Sigmoid colon (tissue), 7 donors: Measurements from ENCODE around the gene RAB7A. TPM values are rescaled to one million over a fixed set of nuclear protein-coding genes. Genes with fewer than 3 reads are reported as not detected.

Experiments used
- DNase-seq: peaks from one replicate; pipeline ENCODE4 v3.0.0-alpha.2; 2019
- H3K27ac ChIP-seq, 4 donors: fragments of 200-600 bp; sonication (generic); one replicate each; pipeline ENCODE4 v1.5.1; 2016 to 2019; ENCODE audit warnings: mild to moderate bottlenecking in 1 of 4
- H3K27me3 ChIP-seq, 3 donors: fragments of 200-600 bp; sonication (generic); one replicate each; pipeline ENCODE4 v1.5.1; 2019; ENCODE audit warnings: mild to moderate bottlenecking in 1 of 3
- H3K36me3 ChIP-seq, 4 donors: fragments of 200-600 bp; sonication (generic); one replicate each; pipeline ENCODE4 v1.5.1; 2016 to 2019
- H3K4me1 ChIP-seq, 4 donors: fragments of 200-600 bp; sonication (generic); one replicate each; pipeline ENCODE4 v1.5.1; 2017 to 2019
- H3K4me3 ChIP-seq, 4 donors: fragments of 200-600 bp; sonication (generic); one replicate each; pipeline ENCODE4 v1.5.1; 2017 to 2019; ENCODE audit warnings: mild to moderate bottlenecking in 2 of 4, moderate library complexity in 1 of 4
- H3K9me3 ChIP-seq, 4 donors: fragments of 200-600 bp in 3 of 4; sonication (generic) in 3 of 4; one replicate each; pipeline versions ENCODE4 v1.5.1 to v1.6.1; 2013 to 2019
- CTCF ChIP-seq, 4 experiments: fragments of 450-650 bp in 3 of 4; fragments of 200-600 bp in 1 of 4; IDR thresholded peaks; one replicate each; pipeline ENCODE4 v1.5.1; 2016 to 2019; ENCODE audit warnings: antibody characterized with exemption in 4 of 4, mild to moderate bottlenecking in 3 of 4, moderate library complexity in 2 of 4
- EP300 ChIP-seq, 4 donors: sonication (generic); formaldehyde crosslinking; IDR thresholded peaks; one replicate each; pipeline ENCODE4 v1.6.1; 2017; ENCODE audit warnings: antibody characterized with exemption in 4 of 4
- POLR2A ChIP-seq, 2 donors: fragments of 450-650 bp; IDR thresholded peaks; one replicate each; pipeline ENCODE4 v1.6.1; 2016; ENCODE audit warnings: antibody characterized with exemption in 2 of 2, mild to moderate bottlenecking in 2 of 2, moderate library complexity in 2 of 2
- POLR2AphosphoS5 ChIP-seq, 4 donors: sonication (generic); formaldehyde crosslinking; IDR thresholded peaks; one replicate each; pipeline ENCODE4 v1.6.1; 2017; ENCODE audit warnings: antibody characterized with exemption in 4 of 4
- WGBS, 2 donors: extraction: QIAGEN DNeasy Blood & Tissue Kit; methylation state at CpG; one replicate each; pipeline ENCODE4 v1.1.7; 2013; 5-methylcytosine and 5-hydroxymethylcytosine counted together
- intact Hi-C: fragments of 100-400 bp; cut with DNase I; formaldehyde crosslinking; loops from one replicate; pipeline ENCODE4 v1.15.1; 2023
- polyA plus RNA-seq, 3 donors: library from polyadenylated mRNA; stranded (reverse); fragments of 200-250 nt; gene quantifications; one replicate each; pipeline ENCODE4 v1.2.3, GENCODE V29; 2013
- total RNA-seq, 4 donors: library from RNA; depleted of rRNA; stranded (reverse); fragments of >200 nt; gene quantifications; one replicate each; pipeline ENCODE4 v1.1.0, GENCODE V29; 2016
- donor health status: healthy with polysubstance abuse.
- donor health status: Bipolar disorder and iron deficiency.
- donor health status: healthy.

RAB7A gene
- total and polyA plus RNA-seq, 7 donors: 73.6 to 275 (median 100.0) TPM

GRCh38 chr3:128706086-128706615 is 19.8 kb upstream of the RAB7A start:
- no peaks in the 10 kb centered on the region for H3K27me3 ChIP-seq
- WGBS, 2 donors: 94% methylated on average over 7 of the region's 7 CpGs

GRCh38 chr3:128707928-128708494 is 18.0 kb upstream of the RAB7A start:
- intact Hi-C loops: no loop called here
- 58 to 79% methylated on average over 2 of the region's 2 CpGs for WGBS, 2 donors
- no peak overlapping the region for H3K27ac ChIP-seq
- TF ChIP-seq CTCF (IDR thresholded peaks at IDR 0.05): no peak
- TF ChIP-seq POLR2A (IDR thresholded peaks at IDR 0.05): no peak
- TF ChIP-seq POLR2AphosphoS5 (IDR thresholded peaks at IDR 0.05): no peak
- TF ChIP-seq EP300 (IDR thresholded peaks at IDR 0.05): no peak
- DNase-seq: no peak
- H3K27me3 ChIP-seq: no peaks in the 10 kb centered on the region
- H3K4me1 ChIP-seq: no peaks in the 10 kb centered on the region
- H3K9me3 ChIP-seq: no peaks in the 10 kb centered on the region
- no peaks in the 10 kb centered on the region for H3K36me3 ChIP-seq
- H3K4me3 ChIP-seq: no peak overlapping the region

More at GRCh38 chr3:128706086-128706615, 19.8 kb upstream of the RAB7A start:
- Histone ChIP-seq H3K4me1 (no peaks in the 10 kb centered on the region), H3K36me3 (no peaks in the 10 kb centered on the region), H3K4me3 (no peak overlapping the region), H3K27ac (no peak overlapping the region), H3K9me3 (no peaks in the 10 kb centered on the region)
- no peak for TF ChIP-seq EP300 (IDR thresholded peaks at IDR 0.05)
- no peak for TF ChIP-seq POLR2AphosphoS5 (IDR thresholded peaks at IDR 0.05)
- TF ChIP-seq CTCF (IDR thresholded peaks at IDR 0.05): no peak
- TF ChIP-seq POLR2A (IDR thresholded peaks at IDR 0.05): no peak
- intact Hi-C loops: no loop called here
- no peak for DNase-seq

GRCh38 chr3:128709038-128709437 is 16.9 kb upstream of the RAB7A start:
- no peaks in the 10 kb centered on the region for H3K4me1 ChIP-seq
- no peak for DNase-seq
- intact Hi-C loops: no loop called here
- TF ChIP-seq POLR2AphosphoS5 (IDR thresholded peaks at IDR 0.05) (no peak), POLR2A (IDR thresholded peaks at IDR 0.05) (no peak), CTCF (IDR thresholded peaks at IDR 0.05) (no peak), EP300 (IDR thresholded peaks at IDR 0.05) (no peak)
- no peaks in the 10 kb centered on the region for H3K36me3 ChIP-seq
- no peaks in the 10 kb centered on the region for H3K27me3 ChIP-seq
- no peak overlapping the region for H3K4me3 ChIP-seq
- no peaks in the 10 kb centered on the region for H3K9me3 ChIP-seq
- no peak overlapping the region for H3K27ac ChIP-seq
- WGBS, 2 donors: 95 to 97% methylated on average over 4 of the region's 4 CpGs

- no peaks in the 10 kb centered on the region for H3K27me3 ChIP-seq
- no peak overlapping the region for H3K27ac ChIP-seq
- H3K36me3 ChIP-seq: no peaks in the 10 kb centered on the region
- H3K4me3 ChIP-seq: no peak overlapping the region
- DNase-seq: no peak
- 46 to 56% methylated on average over 10 of the region's 10 CpGs for WGBS, 2 donors
- no peak for TF ChIP-seq POLR2A (IDR thresholded peaks at IDR 0.05)
- TF ChIP-seq POLR2AphosphoS5 (IDR thresholded peaks at IDR 0.05): no peak
- TF ChIP-seq CTCF (IDR thresholded peaks at IDR 0.05): no peak
- no peak for TF ChIP-seq EP300 (IDR thresholded peaks at IDR 0.05)
- H3K4me1 ChIP-seq: no peaks in the 10 kb centered on the region
- intact Hi-C loops: no loop called here
- no peaks in the 10 kb centered on the region for H3K9me3 ChIP-seq
These were observed 16.3 kb upstream of the RAB7A start for GRCh38 chr3:128709506-128710210.
